NCI-H1417 (cell line): ENCODE results near the gene SLCO3A1.
A peak's percentile ranks its signal among the peaks of the same experiment; 100 is the strongest.

Experiments
- DNase-seq, 3 experiments: peaks; one replicate each; lab custom pipeline; 2025; lab: John Stamatoyannopoulos, UW

The SLCO3A1 gene

GRCh38 chr15:91853511-91853947 lies at the start of gene SLCO3A1:
SLCO3A1 (plus strand) TSS chr15:91853708.
- peak; percentile 67 to 94 (median 86) for DNase-seq

GRCh38 chr15:91807122-91807521 lies 46.4 kb upstream of the SLCO3A1 start:
- DNase-seq, result peak; percentile 23 to 78 (median 37)

DNA sequence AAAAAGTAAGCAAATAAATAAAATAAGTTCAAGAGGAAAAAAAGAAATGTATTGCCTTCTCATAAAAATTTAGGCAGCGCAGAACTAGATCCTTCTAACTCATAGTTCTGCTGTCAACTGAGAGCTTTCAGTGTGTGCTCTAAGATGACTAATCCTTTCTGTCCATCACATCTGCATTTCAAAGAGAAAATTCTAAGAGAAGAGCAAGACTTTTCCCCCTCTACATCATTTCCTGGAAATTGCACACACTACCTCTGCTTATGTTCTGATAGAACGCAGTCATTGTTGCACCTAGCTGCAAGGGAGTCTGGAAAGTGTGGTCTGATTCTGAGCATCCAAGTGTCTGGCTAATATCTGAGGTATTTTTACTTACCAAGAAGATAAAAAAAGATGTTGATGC lies 39.6 kb upstream of the SLCO3A1 start:
- no peak for DNase-seq

- DNase-seq, result no peak
These were observed 36.6 kb upstream of the SLCO3A1 start for GRCh38 chr15:91816942-91817341.

DNA sequence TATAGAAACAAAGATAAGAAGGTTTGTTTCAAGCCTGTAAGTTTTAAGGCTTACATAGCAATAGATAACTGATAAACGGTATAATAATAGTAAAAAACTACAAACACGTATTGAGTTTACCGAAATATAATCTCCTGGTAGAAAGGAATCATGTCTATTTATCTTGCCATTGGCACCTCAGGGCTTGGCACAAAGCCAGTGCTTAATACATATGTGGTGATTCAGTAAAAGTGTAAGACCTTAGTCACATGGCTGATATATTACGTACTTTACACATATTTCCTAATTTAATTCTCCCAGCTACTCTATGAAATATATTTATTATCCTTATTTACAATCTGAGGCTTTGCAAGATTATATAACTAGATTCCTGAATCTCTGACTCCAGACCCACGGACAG lies 32.0 kb upstream of the SLCO3A1 start:
- peak in 1 of 3 experiments; percentile 15 for DNase-seq

GRCh38 chr15:91824256-91824655 lies 29.3 kb upstream of the SLCO3A1 start:
- DNase-seq, result no peak

DNA sequence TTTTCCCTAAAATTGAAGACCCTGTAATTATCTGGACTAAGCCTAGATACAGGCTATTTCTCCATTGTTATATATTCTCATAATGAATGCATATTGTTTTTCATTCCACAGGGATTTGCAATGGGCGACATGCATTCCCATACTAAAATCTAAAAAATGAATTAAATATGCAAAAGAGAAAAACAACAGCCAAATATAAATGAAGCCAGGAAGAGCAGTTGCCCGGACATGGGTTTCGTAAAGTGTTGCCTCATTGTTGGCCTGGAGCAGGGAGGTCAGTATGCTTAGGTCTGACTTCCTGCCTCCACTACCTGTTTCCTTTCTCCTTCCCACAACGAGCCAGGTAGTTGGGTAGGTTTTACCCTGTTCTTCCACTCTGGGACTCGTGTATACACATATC lies 27.1 kb upstream of the SLCO3A1 start:
- no peak for DNase-seq

DNA sequence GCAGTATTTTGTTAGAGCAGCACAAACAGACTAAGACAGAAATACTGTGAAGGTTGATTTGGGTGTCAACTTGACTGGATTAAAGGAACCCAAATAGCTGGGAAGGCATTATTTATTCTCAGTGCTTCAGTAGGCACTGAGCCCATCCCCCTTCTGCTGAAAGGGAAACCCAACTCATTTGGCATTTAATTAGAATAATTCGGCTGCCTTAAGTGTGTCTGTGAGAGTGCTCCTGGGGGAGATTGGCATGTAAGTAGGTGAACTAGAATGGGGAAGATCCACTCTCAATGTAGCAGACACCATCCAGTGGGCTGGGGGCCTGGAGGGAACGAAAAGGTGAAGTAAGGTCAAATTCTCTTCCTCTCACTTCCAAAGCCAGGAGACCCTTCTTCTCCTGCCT lies 20.5 kb upstream of the SLCO3A1 start:
- DNase-seq, result no peak

- no peak for DNase-seq
These were observed 13.6 kb upstream of the SLCO3A1 start for GRCh38 chr15:91839867-91840266.

DNA sequence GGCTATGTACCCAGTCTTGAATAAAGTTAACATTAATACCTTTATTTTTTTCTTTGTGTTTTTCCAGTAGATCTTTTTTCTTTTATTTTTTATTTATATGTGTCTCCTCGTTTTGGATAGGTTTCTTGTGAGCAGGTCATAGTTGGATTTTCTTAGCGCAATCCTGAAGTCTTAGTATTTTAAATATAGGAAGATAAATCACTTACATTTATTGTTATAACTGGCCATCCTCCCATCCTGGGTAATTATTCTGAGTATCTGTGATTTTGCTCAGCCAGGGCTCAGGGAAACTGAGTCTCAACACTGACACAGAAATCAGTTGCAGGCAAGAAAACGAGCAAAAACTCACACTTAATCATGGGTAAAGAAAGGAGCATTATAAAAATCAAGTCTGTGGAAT lies 11.6 kb upstream of the SLCO3A1 start:
- DNase-seq, result no peak

DNA sequence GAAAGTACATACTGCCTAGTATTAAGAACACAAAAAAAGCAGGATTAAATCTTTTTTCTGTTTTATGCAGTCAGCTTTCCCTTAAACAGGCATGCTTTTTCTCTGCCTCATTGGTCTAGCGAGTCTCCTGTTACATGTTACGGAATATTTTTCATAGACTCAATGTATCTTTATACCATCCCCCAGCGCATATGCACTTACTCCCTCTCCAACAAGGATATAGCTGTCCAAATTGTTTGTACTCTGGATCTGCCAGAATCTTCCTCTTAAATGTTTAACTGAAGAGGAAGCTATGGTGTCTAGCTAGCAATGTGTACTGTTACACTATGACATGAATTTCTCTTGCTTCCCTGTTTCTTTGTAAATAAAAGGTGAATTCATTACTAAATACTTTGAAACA lies 9.2 kb upstream of the SLCO3A1 start:
- no peak for DNase-seq

- peak in 2 of 3 experiments; percentile 8 to 50 for DNase-seq
These were observed 8.6 kb upstream of the SLCO3A1 start for GRCh38 chr15:91844928-91845327.

GRCh38 chr15:91845720-91846119 lies 7.8 kb upstream of the SLCO3A1 start:
- DNase-seq, result no peak

- no peak for DNase-seq
These were observed 4.3 kb upstream of the SLCO3A1 start for GRCh38 chr15:91849180-91849579.

DNA sequence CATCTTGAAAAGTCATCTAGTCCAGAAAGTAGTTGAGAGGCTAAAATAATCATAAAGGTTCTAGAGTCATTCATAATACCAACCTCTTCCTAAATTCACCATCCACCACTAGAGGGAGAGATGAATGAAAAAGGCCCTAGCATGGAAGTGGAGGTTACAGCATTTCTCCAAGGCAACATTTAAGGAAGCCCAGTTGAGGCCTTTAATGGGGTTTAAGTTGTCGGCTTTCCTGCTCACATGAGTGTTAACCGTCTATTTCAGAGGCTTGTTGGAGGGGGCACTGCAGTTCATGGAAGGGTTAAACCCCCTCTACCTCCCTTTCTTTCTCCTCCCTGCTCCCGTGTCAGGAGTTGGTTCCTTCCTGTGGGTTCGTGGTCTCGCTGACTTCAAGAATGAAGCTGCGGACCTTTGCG lies 3.8 kb upstream of the SLCO3A1 start:
- peak in 2 of 3 experiments; percentile 21 to 63 for DNase-seq

DNA sequence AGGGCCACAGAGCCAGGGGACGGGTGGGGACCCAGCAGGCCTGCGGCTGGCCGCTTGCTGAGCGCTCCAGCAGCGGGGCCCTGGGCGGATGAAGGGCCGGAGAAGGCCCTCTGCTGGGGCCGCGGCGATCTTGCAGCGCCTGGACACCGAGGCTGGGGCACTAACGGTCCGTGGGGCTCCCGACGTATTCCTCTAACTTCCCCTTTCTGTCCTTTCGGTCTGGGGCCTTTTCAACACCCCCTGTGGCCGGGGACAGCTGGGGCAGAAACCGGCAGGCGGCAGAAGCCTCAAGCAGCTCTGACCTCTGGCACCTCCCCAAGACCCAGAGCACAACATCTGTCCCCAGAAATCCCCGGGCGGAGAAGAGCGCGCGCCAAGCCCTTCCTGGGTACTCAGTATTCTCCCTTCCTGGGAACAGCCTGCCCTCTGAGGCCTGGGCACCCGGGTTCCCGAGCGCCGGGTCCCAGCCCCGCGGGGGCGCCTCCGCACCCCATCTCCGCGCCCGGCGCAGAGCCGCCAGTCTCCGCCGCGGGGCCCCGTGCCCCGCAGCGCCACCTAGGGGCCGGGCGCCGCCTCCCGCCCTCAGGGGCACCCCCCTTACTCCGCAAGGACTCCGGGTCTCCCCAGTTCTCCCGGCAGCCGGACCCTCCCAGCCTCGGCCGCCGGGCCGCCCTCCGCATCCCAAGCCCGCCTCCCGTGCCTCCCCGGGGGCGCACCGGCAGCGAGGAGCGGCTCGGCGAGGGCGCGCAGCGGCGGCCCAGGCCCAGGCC lies 582 bp upstream of the SLCO3A1 start:
- DNase-seq, result peak; percentile 59 to 94 (median 85)

DNA sequence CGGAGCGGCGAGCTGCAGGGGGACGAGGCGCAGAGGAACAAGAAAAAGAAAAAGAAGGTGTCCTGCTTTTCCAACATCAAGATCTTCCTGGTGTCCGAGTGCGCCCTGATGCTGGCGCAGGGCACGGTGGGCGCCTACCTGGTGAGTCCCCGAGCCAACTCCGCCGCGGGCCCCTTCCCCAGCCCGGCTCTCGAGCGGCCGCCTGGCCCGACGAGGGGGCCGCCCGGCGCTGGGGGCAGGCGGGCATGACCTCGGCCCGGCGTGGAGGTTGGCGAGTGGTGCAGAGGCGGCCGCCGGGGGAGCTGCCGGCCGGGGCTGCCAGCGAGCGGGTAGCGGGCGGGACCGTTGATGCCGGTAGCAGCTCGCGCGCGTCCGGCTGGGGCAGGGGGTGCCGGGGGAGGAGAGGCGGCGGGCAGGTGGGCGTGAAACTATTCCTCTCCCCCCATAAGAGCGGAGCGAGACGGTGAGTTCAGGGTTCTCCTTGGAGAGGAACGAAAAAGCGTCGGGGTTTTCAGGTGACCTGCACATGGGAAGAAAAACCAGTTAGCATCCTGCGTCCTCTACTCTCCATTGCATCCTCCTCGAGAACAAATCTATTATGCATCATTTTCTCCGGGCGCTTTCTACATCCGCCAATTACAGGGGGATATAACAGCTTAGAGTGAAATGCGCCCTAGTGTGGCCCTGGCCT lies 585 bp downstream of the SLCO3A1 start:
- peak; percentile 47 to 87 (median 86) for DNase-seq

GRCh38 chr15:91854639-91854990 lies 1.1 kb downstream of the SLCO3A1 start:
- DNase-seq, result peak in 1 of 3 experiments; percentile 77

DNA sequence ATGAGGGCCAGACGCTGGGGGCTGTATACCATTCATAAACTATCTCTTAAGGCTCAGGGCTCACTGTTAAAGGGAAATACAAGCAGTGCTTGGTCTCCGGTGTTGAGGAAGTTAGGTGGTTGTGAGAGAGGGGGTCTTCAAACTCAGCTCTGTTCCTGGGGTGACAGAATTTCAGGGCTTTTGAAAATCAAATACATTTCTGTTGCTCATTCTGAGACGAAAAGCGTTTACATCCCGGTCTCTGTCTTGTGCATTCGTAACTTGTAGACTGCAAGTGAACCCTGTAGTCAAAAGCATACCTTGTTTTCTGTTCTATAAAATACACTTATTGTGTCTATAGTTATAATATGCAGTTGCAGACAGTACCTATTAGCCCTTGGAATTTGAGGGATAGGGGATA lies 1.7 kb downstream of the SLCO3A1 start:
- peak in 2 of 3 experiments; percentile 40 to 62 for DNase-seq

GRCh38 chr15:91855684-91856489 lies 2.4 kb downstream of the SLCO3A1 start:
- peak; percentile 89 to 96 (median 89) for DNase-seq

- peak in 1 of 3 experiments; percentile 48 for DNase-seq
These were observed 3.7 kb downstream of the SLCO3A1 start for GRCh38 chr15:91857224-91857585.

DNA sequence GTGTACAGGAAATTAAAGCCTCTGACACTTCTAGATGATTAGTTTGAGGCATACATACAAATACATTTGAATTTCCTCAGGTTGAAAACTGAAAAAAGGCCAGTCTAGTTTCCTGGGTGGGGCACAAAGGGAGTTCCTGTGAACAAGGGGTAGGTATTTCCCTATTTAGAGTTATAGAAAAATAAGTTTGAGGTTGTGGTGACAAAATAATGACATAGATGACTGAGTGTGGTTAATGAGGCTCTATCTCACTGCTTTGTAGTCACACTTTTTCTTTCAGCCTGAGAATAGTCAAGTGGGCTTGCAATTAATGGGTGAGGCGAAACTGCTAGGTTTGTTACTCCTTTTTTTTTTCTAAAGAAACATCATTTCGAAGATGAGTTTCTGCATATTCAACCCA lies 4.3 kb downstream of the SLCO3A1 start:
- DNase-seq, result peak in 1 of 3 experiments; percentile 49

- no peak for DNase-seq
These were observed 7.0 kb downstream of the SLCO3A1 start for GRCh38 chr15:91860498-91860897.
